ENCODE measurements around the gene APBB2. TPM values are rescaled to one million over a fixed set of nuclear protein-coding genes. Genes with fewer than 3 reads are reported as not detected.

Gene APBB2
- total RNA-seq, 2 donors from 2014 or later: 37.3 to 75.3 TPM

DNA sequence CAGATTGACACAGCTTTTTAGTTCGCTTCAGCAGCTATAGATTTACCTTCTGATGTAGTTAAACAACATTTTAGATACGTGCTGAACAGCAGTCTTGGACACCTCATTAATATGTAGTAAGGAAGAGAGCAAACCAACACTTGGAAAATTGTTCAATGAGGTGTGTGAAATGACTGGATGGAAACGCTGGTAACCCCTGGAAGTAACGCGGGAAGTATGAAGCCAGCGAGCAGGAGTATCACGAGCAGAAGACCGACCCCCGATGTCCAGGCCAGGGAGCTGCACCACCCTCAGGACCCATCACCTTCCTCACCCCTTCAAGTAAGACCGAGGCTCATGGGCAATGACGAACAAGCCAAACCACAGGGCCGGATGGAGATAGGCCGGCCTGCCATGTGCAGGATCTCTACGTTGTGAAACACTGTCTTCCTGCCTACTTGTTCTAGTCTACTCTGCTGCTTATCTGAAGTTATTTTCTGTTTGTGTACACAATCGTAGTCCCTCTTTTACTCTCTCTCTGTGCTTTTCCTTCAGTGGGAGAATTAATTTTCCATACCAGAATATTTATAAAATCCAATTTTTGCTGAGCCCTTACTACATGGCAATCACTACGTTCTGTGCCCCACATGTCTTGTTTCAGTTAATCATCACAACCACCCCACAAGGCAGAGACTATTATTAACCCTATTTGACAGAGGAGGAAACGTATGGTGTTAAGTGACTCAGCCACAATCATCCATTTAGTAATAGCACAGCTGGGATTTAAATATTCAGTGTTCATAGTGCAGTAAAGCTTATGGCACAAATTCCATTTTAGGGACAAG lies 221.7 kb downstream of the APBB2 start:
- peaks cover 0 to 19% of the 10 kb centered on the region in 2 donors for H3K4me1 ChIP-seq
- TF ChIP-seq, protein P1, sequence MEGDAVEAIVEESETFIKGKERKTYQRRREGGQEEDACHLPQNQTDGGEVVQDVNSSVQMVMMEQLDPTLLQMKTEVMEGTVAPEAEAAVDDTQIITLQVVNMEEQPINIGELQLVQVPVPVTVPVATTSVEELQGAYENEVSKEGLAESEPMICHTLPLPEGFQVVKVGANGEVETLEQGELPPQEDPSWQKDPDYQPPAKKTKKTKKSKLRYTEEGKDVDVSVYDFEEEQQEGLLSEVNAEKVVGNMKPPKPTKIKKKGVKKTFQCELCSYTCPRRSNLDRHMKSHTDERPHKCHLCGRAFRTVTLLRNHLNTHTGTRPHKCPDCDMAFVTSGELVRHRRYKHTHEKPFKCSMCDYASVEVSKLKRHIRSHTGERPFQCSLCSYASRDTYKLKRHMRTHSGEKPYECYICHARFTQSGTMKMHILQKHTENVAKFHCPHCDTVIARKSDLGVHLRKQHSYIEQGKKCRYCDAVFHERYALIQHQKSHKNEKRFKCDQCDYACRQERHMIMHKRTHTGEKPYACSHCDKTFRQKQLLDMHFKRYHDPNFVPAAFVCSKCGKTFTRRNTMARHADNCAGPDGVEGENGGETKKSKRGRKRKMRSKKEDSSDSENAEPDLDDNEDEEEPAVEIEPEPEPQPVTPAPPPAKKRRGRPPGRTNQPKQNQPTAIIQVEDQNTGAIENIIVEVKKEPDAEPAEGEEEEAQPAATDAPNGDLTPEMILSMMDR (IDR thresholded peaks at IDR 0.05): no peak
- no peaks in the 10 kb centered on the region for H3K27me3 ChIP-seq
- no peak overlapping the region for H3K4me3 ChIP-seq
- no peaks in the 10 kb centered on the region for H3K36me3 ChIP-seq
- H3K9me3 ChIP-seq: no peaks in the 10 kb centered on the region
- peak overlapping the region in 1 of 2 donors; percentile 1 for H3K27ac ChIP-seq
- no peak for DNase-seq (ENCODE audit: low spot score)

DNA sequence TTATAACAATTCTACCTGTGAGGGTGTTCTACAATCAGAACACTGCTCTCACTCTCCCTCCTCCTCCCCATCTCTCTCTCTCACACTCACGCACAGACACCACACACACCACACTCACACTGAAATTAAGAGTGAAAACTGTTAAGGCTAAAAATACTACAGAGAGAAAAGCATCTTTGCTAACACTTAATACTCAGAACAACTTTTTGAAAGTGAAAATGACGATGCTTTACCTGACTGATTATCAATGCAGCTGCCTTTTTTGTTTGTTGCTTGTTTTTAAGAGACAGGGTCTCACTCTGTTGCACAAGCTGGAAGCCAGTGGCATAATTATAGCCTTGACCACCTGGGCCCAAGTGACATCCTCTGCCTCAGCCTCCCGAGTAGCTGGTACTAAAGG lies 222.4 kb downstream of the APBB2 start:
- DNase-seq (ENCODE audit: low spot score): no peak
- TF ChIP-seq, protein P1 (IDR thresholded peaks at IDR 0.05): no peak
- Histone ChIP-seq H3K4me3 (no peak overlapping the region), H3K9me3 (no peaks in the 10 kb centered on the region), H3K36me3 (no peaks in the 10 kb centered on the region), H3K27me3 (no peaks in the 10 kb centered on the region), H3K4me1 (peaks cover 0 to 19% of the 10 kb centered on the region in 2 donors), H3K27ac (no peak overlapping the region)

DNA sequence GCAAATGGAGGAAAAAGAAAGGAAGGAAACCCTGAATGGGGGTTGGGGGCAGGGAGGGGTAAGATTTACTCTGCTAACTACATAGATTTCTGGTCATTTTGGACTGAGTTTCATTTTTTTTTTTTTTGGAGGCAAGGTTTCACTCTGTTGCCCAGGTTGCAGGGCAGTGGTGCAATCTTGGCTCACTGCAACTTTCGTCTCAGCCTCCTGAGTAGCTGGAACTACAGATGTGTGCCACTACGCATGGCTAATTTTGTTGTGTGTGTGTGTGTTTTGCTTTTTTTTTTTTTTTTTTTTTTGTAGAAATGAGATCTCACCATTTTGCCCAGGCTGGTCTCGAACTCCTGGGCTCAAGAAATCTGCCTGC lies 223.5 kb downstream of the APBB2 start:
- Histone ChIP-seq H3K27me3 (no peaks in the 10 kb centered on the region), H3K4me3 (no peak overlapping the region), H3K9me3 (no peaks in the 10 kb centered on the region), H3K4me1 (peaks cover 0 to 19% of the 10 kb centered on the region in 2 donors), H3K36me3 (no peaks in the 10 kb centered on the region), H3K27ac (no peak overlapping the region)
- DNase-seq (ENCODE audit: low spot score): no peak
- TF ChIP-seq, protein P1 (IDR thresholded peaks at IDR 0.05): no peak

DNA sequence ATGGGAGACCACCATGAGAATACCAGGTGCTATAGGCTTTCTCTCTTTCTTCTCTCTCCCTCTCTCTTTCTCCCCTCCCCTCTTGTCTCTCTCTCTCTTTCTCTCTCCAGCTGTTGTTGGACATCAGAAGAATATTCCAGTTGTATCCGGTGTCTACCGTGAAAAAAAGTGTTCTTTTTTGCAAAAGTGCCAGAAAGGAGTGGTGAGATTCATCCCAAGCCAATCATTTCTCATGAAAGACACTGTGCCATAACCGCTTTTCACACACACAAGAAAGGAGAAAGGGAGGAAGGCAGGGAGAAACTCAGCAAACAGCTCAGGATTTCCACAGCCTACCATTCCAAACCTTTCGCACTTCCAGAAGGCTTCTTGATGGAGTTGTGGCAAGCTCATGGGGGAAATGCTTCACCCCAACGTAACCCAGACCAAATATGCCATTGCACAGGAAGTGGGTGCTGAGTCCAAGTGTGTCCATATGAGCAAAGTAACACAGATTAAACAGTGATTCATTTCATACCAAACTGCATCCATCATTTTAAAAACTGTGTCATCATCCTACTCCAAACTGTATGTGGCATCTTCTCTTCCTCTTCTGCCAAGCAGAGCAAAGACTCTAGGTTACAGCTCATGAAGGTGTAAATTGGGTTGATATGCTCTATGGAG lies 224.0 kb downstream of the APBB2 start:
- Histone ChIP-seq H3K27me3 (no peaks in the 10 kb centered on the region), H3K36me3 (no peaks in the 10 kb centered on the region), H3K4me3 (no peak overlapping the region), H3K9me3 (no peaks in the 10 kb centered on the region), H3K27ac (no peak overlapping the region), H3K4me1 (peaks cover 0 to 19% of the 10 kb centered on the region in 2 donors)
- DNase-seq (ENCODE audit: low spot score): no peak
- TF ChIP-seq, protein P1 (IDR thresholded peaks at IDR 0.05): no peak

DNA sequence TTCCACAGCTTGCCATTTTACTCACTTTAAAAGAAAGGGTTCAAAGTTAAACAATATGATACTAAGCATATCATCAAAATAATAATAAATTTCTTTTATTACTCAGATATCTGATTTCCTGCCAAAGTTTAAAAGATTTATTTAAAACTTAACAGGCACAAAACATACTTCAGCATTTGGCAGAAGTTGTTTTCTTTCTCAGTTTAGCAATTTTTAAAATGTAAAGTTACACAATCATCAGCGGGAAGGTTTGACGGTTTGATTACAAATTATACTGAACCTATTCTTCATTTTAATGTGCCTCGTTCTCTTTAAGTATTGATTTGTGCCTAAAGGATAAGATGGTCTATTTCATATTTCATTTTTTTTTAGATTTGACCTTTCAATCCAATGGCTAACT lies 227.2 kb downstream of the APBB2 start:
- TF ChIP-seq, protein P1 (IDR thresholded peaks at IDR 0.05): no peak
- Histone ChIP-seq H3K27ac (no peak overlapping the region), H3K4me1 (peaks cover 0 to 8% of the 10 kb centered on the region in 2 donors), H3K36me3 (no peaks in the 10 kb centered on the region), H3K4me3 (no peak overlapping the region), H3K27me3 (no peaks in the 10 kb centered on the region), H3K9me3 (no peaks in the 10 kb centered on the region)
- DNase-seq (ENCODE audit: low spot score): no peak

All from right atrium auricular region (tissue), 2 donors.